NCI-H187 (cell line): ENCODE data around the gene NMT2.

ENCODE experiments used
- DNase-seq, 2 experiments: peaks; one replicate each; lab custom pipeline; 2025; lab: John Stamatoyannopoulos, UW

NMT2 gene

GRCh38 chr10:15141136-15142054 lies 27.1 kb downstream of the NMT2 start:
- DNase-seq = no peak

- no peak for DNase-seq
Measured at GRCh38 chr10:15140698-15141097, 27.8 kb downstream of the NMT2 start.

- no peak for DNase-seq
Measured at GRCh38 chr10:15137636-15138035, 30.9 kb downstream of the NMT2 start.

GRCh38 chr10:15137036-15137359 lies 31.5 kb downstream of the NMT2 start:
- DNase-seq = no peak

- no peak for DNase-seq
Measured at GRCh38 chr10:15136129-15137035, 32.1 kb downstream of the NMT2 start.

GRCh38 chr10:15131330-15131729 lies 37.2 kb downstream of the NMT2 start:
- no peak for DNase-seq

GRCh38 chr10:15124908-15125307 lies 43.6 kb downstream of the NMT2 start:
- DNase-seq = no peak

- DNase-seq = no peak
Measured at GRCh38 chr10:15124190-15124589, 44.3 kb downstream of the NMT2 start.

GRCh38 chr10:15123749-15124184 lies 44.7 kb downstream of the NMT2 start:
- no peak for DNase-seq

GRCh38 chr10:15122477-15123030 lies 45.9 kb downstream of the NMT2 start:
- DNase-seq = no peak

- DNase-seq = no peak
Measured at GRCh38 chr10:15121707-15122106, 46.8 kb downstream of the NMT2 start.

GRCh38 chr10:15120523-15120922 lies 48.0 kb downstream of the NMT2 start:
- no peak for DNase-seq

GRCh38 chr10:15118615-15119014 lies 49.9 kb downstream of the NMT2 start:
- no peak for DNase-seq

GRCh38 chr10:15116225-15116624 lies 52.3 kb downstream of the NMT2 start:
- no peak for DNase-seq

- no peak for DNase-seq
Measured at GRCh38 chr10:15113766-15114165, 54.7 kb downstream of the NMT2 start.

GRCh38 chr10:15112657-15113056 lies 55.8 kb downstream of the NMT2 start:
- DNase-seq = no peak

GRCh38 chr10:15106352-15107013 lies 62.0 kb downstream of the NMT2 start:
- peak in 1 of 2 experiments; percentile 2 for DNase-seq

GRCh38 chr10:15103513-15103912 lies 65.0 kb downstream of the NMT2 start:
- no peak for DNase-seq

- no peak for DNase-seq
Measured at GRCh38 chr10:15099886-15100285, 68.6 kb downstream of the NMT2 start.

GRCh38 chr10:15097011-15097812 lies 71.3 kb downstream of the NMT2 start, which contains the start of gene RPP38:
Gene RPP38, plus strand, starts transcription at chr10:15097355. Its CDS starts 5,960 bp downstream, at chr10:15103315.
- peak; percentile 65 to 74 for DNase-seq

GRCh38 chr10:15096661-15097010 lies 71.9 kb downstream of the NMT2 start:
- no peak for DNase-seq
